ENCODE results near the gene PPP1CA. TPM values are rescaled to one million over a fixed set of nuclear protein-coding genes. Genes with fewer than 3 reads are reported as not detected.

PPP1CA gene
- total and polyA plus RNA-seq, 3 experiments from 2014 or later, result 338 to 564 (median 357) TPM

GRCh38 chr11:67372321-67372992 lies 29.2 kb downstream of the PPP1CA start:
- Histone ChIP-seq H3K4me1 (ENCODE audit: insufficient read depth, low read length) (peaks cover 60% of the 10 kb centered on the region), H3K9me3 (ENCODE audit: low read length) (no peaks in the 10 kb centered on the region), H3K36me3 (ENCODE audit: insufficient read depth, low read length) (no peaks in the 10 kb centered on the region), H3K27ac (ENCODE audit: low read depth, low read length) (peak overlapping the region; percentile 16), H3K4me3 (ENCODE audit: low read length) (peak overlapping the region; percentile 34), H3K27me3 (ENCODE audit: insufficient read depth, low read length, poor library complexity, severe bottlenecking) (peaks cover 3% of the 10 kb centered on the region)
- Mint-ChIP-seq H3K4me1 (peaks cover 54 to 84% (median 60%) of the 10 kb centered on the region in 3 donors), H3K4me3 (peak overlapping the region; percentile 82 to 95 (median 90)), H3K27me3 (peaks cover 0 to 5% of the 10 kb centered on the region in 2 donors), H3K27ac (peak overlapping the region in 5 of 8 donors; percentile 78 to 97 (median 92)), H3K36me3 (peaks cover 0 to 7% (median 0%) of the 10 kb centered on the region in 3 donors), H3K9me3 (peaks cover 0 to 4% (median 0%) of the 10 kb centered on the region in 5 donors)
- ChIA-PET POLR2A (interaction anchor here (0.9 to 4.3 kb wide), 7 partner anchors 19 to 253 kb away, joined by 3 to 51 read pairs (median 7); partner anchors contain the start of genes KDM2A, POLD4 and PPP1CA), CTCF (interaction anchor here (0.9 to 25.1 kb wide), 5 partner anchors 11 to 55 kb away, joined by 3 to 860 read pairs (median 12); partner anchors contain the start of gene POLD4)
- DNase-seq, result no peak

- Mint-ChIP-seq H3K9me3 (peaks cover 0 to 4% (median 0%) of the 10 kb centered on the region in 5 donors), H3K4me1 (peaks cover 54 to 84% (median 60%) of the 10 kb centered on the region in 3 donors), H3K27ac (peak overlapping the region; percentile 78 to 99 (median 92)), H3K36me3 (peaks cover 0 to 7% (median 0%) of the 10 kb centered on the region in 3 donors), H3K4me3 (peak overlapping the region; percentile 82 to 95 (median 90)), H3K27me3 (peaks cover 0 to 5% of the 10 kb centered on the region in 2 donors)
- ChIA-PET CTCF (interaction anchor here (0.9 to 25.1 kb wide), 6 partner anchors 12 to 54 kb away, joined by 3 to 860 read pairs (median 9); partner anchors contain the start of gene POLD4), POLR2A (interaction anchor here (1.5 to 3.2 kb wide), 2 partner anchors 9 to 18 kb away, joined by 5 to 15 read pairs; partner anchors contain the start of gene POLD4)
- Histone ChIP-seq H3K27ac (ENCODE audit: low read depth, low read length) (peak overlapping the region; percentile 16), H3K36me3 (ENCODE audit: insufficient read depth, low read length) (no peaks in the 10 kb centered on the region), H3K4me1 (ENCODE audit: insufficient read depth, low read length) (peaks cover 60% of the 10 kb centered on the region), H3K9me3 (ENCODE audit: low read length) (no peaks in the 10 kb centered on the region), H3K4me3 (ENCODE audit: low read length) (peak overlapping the region; percentile 34), H3K27me3 (ENCODE audit: insufficient read depth, low read length, poor library complexity, severe bottlenecking) (peaks cover 3% of the 10 kb centered on the region)
- peak in 1 of 5 donors; percentile 47 for DNase-seq
Measured at GRCh38 chr11:67371911-67372320, 29.7 kb downstream of the PPP1CA start.

- peak overlapping the region; percentile 82 to 95 (median 90) for H3K4me3 Mint-ChIP-seq
- peaks cover 0 to 4% (median 0%) of the 10 kb centered on the region in 5 donors for H3K9me3 Mint-ChIP-seq
- H3K27me3 Mint-ChIP-seq, result peaks cover 0 to 5% of the 10 kb centered on the region in 2 donors
- H3K9me3 ChIP-seq (ENCODE audit: low read length), result no peaks in the 10 kb centered on the region
- ChIA-PET CTCF (interaction anchor here (0.9 to 25.1 kb wide), 11 partner anchors 13 to 134 kb away, joined by 3 to 860 read pairs (median 4); partner anchors contain the start of genes PITPNM1, POLD4 and TBC1D10C), POLR2A (interaction anchor here (1.3 to 3.2 kb wide), 4 partner anchors 10 to 30 kb away, joined by 3 to 15 read pairs (median 5); partner anchors contain the start of genes POLD4 and PPP1CA)
- H3K4me3 ChIP-seq (ENCODE audit: low read length), result peak overlapping the region; percentile 34
- H3K4me1 Mint-ChIP-seq, result peaks cover 57 to 84% (median 62%) of the 10 kb centered on the region in 3 donors
- peaks cover 0 to 8% (median 0%) of the 10 kb centered on the region in 3 donors for H3K36me3 Mint-ChIP-seq
- H3K27ac Mint-ChIP-seq, result peak overlapping the region; percentile 78 to 99 (median 92)
- H3K27ac ChIP-seq (ENCODE audit: low read depth, low read length), result peak overlapping the region; percentile 24
- H3K36me3 ChIP-seq (ENCODE audit: insufficient read depth, low read length), result no peaks in the 10 kb centered on the region
- H3K4me1 ChIP-seq (ENCODE audit: insufficient read depth, low read length), result peaks cover 60% of the 10 kb centered on the region
- peaks cover 3% of the 10 kb centered on the region for H3K27me3 ChIP-seq (ENCODE audit: insufficient read depth, low read length, poor library complexity, severe bottlenecking)
- peak in 1 of 5 donors; percentile 34 for DNase-seq
Measured at GRCh38 chr11:67371189-67371910, 30.3 kb downstream of the PPP1CA start.

GRCh38 chr11:67370351-67371076 lies 31.1 kb downstream of the PPP1CA start:
- peaks cover 63 to 84% (median 67%) of the 10 kb centered on the region in 3 donors for H3K4me1 Mint-ChIP-seq
- ChIA-PET POLR2A (interaction anchor here (0.8 to 3.2 kb wide), 6 partner anchors 11 to 82 kb away, joined by 3 to 15 read pairs (median 5); partner anchors contain the start of genes ANKRD13D, POLD4 and PPP1CA), CTCF (interaction anchor here (0.9 to 25.1 kb wide), 13 partner anchors 12 to 135 kb away, joined by 3 to 860 read pairs (median 4); partner anchors contain the start of genes PITPNM1, POLD4 and TBC1D10C)
- H3K4me3 Mint-ChIP-seq, result peak overlapping the region; percentile 69 to 95 (median 82)
- peak overlapping the region; percentile 12 to 95 (median 80) for H3K27ac Mint-ChIP-seq
- H3K9me3 Mint-ChIP-seq, result peaks cover 0 to 4% (median 0%) of the 10 kb centered on the region in 5 donors
- Histone ChIP-seq H3K36me3 (ENCODE audit: insufficient read depth, low read length) (no peaks in the 10 kb centered on the region), H3K27ac (ENCODE audit: low read depth, low read length) (peak overlapping the region; percentile 24), H3K27me3 (ENCODE audit: insufficient read depth, low read length, poor library complexity, severe bottlenecking) (peaks cover 3% of the 10 kb centered on the region), H3K9me3 (ENCODE audit: low read length) (no peaks in the 10 kb centered on the region), H3K4me3 (ENCODE audit: low read length) (no peak overlapping the region), H3K4me1 (ENCODE audit: insufficient read depth, low read length) (peaks cover 54% of the 10 kb centered on the region)
- peaks cover 0 to 16% (median 0%) of the 10 kb centered on the region in 3 donors for H3K36me3 Mint-ChIP-seq
- no peak for DNase-seq
- peaks cover 0 to 5% of the 10 kb centered on the region in 2 donors for H3K27me3 Mint-ChIP-seq

GRCh38 chr11:67369801-67370284 lies 31.8 kb downstream of the PPP1CA start:
- Mint-ChIP-seq H3K4me1 (peaks cover 66 to 84% (median 71%) of the 10 kb centered on the region in 3 donors), H3K9me3 (peaks cover 0 to 4% (median 0%) of the 10 kb centered on the region in 5 donors), H3K27me3 (peaks cover 0 to 5% of the 10 kb centered on the region in 2 donors), H3K27ac (peak overlapping the region; percentile 43 to 91 (median 70)), H3K36me3 (peaks cover 0 to 21% (median under 1%) of the 10 kb centered on the region in 3 donors), H3K4me3 (peak overlapping the region in 6 of 7 donors; percentile 52 to 85 (median 76))
- no peak overlapping the region for H3K4me3 ChIP-seq (ENCODE audit: low read length)
- H3K4me1 ChIP-seq (ENCODE audit: insufficient read depth, low read length), result peaks cover 59% of the 10 kb centered on the region
- H3K9me3 ChIP-seq (ENCODE audit: low read length), result no peaks in the 10 kb centered on the region
- CTCF ChIA-PET, result interaction anchor here (1.0 to 25.1 kb wide), 8 partner anchors 12 to 108 kb away, joined by 3 to 860 read pairs (median 4); partner anchors contain the start of genes POLD4 and TBC1D10C
- peaks cover 3% of the 10 kb centered on the region for H3K27me3 ChIP-seq (ENCODE audit: insufficient read depth, low read length, poor library complexity, severe bottlenecking)
- H3K36me3 ChIP-seq (ENCODE audit: insufficient read depth, low read length), result no peaks in the 10 kb centered on the region
- POLR2A ChIA-PET, result interaction anchor here (0.8 to 3.2 kb wide), 4 partner anchors 16 to 81 kb away, joined by 3 to 15 read pairs (median 6); partner anchors contain the start of genes ANKRD13D, POLD4 and PPP1CA
- DNase-seq, result no peak
- no peak overlapping the region for H3K27ac ChIP-seq (ENCODE audit: low read depth, low read length)

- POLR2A ChIA-PET, result interaction anchor here (1.6 to 3.2 kb wide), 2 partner anchors 16 to 23 kb away, joined by 5 to 15 read pairs; partner anchors contain the start of gene POLD4
Measured at GRCh38 chr11:67369275-67369674, 32.4 kb downstream of the PPP1CA start.

More at GRCh38 chr11:67369275-67369674, 32.4 kb downstream of the PPP1CA start:
- H3K4me3 ChIP-seq (ENCODE audit: low read length), result no peak overlapping the region
- DNase-seq, result no peak
- Mint-ChIP-seq H3K27ac (peak overlapping the region in 7 of 8 donors; percentile 43 to 91 (median 72)), H3K9me3 (peaks cover 0 to 4% (median 0%) of the 10 kb centered on the region in 5 donors), H3K36me3 (peaks cover 0 to 27% (median 2%) of the 10 kb centered on the region in 3 donors), H3K4me1 (peaks cover 66 to 84% (median 71%) of the 10 kb centered on the region in 3 donors), H3K4me3 (peak overlapping the region; percentile 30 to 85 (median 76)), H3K27me3 (peaks cover 0 to 5% of the 10 kb centered on the region in 2 donors)
- H3K4me1 ChIP-seq (ENCODE audit: insufficient read depth, low read length), result peaks cover 59% of the 10 kb centered on the region
- CTCF ChIA-PET, result interaction anchor here (9.2 to 25.1 kb wide), 2 partner anchors 11 to 15 kb away, joined by 113 to 860 read pairs; partner anchors contain the start of gene POLD4
- H3K36me3 ChIP-seq (ENCODE audit: insufficient read depth, low read length), result no peaks in the 10 kb centered on the region
- H3K9me3 ChIP-seq (ENCODE audit: low read length), result no peaks in the 10 kb centered on the region
- H3K27me3 ChIP-seq (ENCODE audit: insufficient read depth, low read length, poor library complexity, severe bottlenecking), result no peaks in the 10 kb centered on the region
- no peak overlapping the region for H3K27ac ChIP-seq (ENCODE audit: low read depth, low read length)

Data from CD8-positive, alpha-beta memory T cell (primary cell).